ENCODE measurements around the gene COX5A.
A peak's percentile ranks its signal among the peaks of the same experiment; 100 is the strongest.
"Not testable (repeated sequence)": the region's sequence is repeated elsewhere in the genome, so short reads cannot be mapped to it uniquely, and the experiment has no call there.

Gene COX5A

GRCh38 chr15:74950078-74950908 is 12.4 kb upstream of the COX5A start:
- no peak for TF ChIP-seq JUND (IDR thresholded peaks at IDR 0.05; ENCODE audit: low read depth)
- in situ Hi-C loops (cut with HindIII; ENCODE audit: low pct_unique_long_range_greater_than_20kb, low sequenced_read_pairs), result no loop called here
- peak; percentile 55 to 86 for DNase-seq (ENCODE audit: low read depth in 1 of 2, low spot score in 1 of 2)

- in situ Hi-C loops (cut with HindIII; ENCODE audit: low pct_unique_long_range_greater_than_20kb, low sequenced_read_pairs), result no loop called here
- DNase-seq (ENCODE audit: low read depth in 1 of 2, low spot score in 1 of 2), result no peak
- no peak for TF ChIP-seq JUND (IDR thresholded peaks at IDR 0.05; ENCODE audit: low read depth)
Observed at GRCh38 chr15:74937272-74937589, 642 bp downstream of the COX5A start.

- in situ Hi-C loops (cut with HindIII; ENCODE audit: low pct_unique_long_range_greater_than_20kb, low sequenced_read_pairs), result not testable (repeated sequence)
- peak in 1 of 2 experiments; percentile 54 for DNase-seq (ENCODE audit: low read depth in 1 of 2, low spot score in 1 of 2)
Observed at GRCh38 chr15:74935193-74935592, 2.7 kb downstream of the COX5A start.

GRCh38 chr15:74933573-74933972 is 4.3 kb downstream of the COX5A start:
- DNase-seq (ENCODE audit: low read depth in 1 of 2, low spot score in 1 of 2), result no peak
- in situ Hi-C loops (cut with HindIII; ENCODE audit: low pct_unique_long_range_greater_than_20kb, low sequenced_read_pairs), result no loop called here
- TF ChIP-seq JUND (IDR thresholded peaks at IDR 0.05; ENCODE audit: low read depth), result no peak

- in situ Hi-C loops (cut with HindIII; ENCODE audit: low pct_unique_long_range_greater_than_20kb, low sequenced_read_pairs), result no loop called here
- TF ChIP-seq JUND (IDR thresholded peaks at IDR 0.05; ENCODE audit: low read depth), result no peak
- peak in 1 of 2 experiments; percentile 25 for DNase-seq (ENCODE audit: low read depth in 1 of 2, low spot score in 1 of 2)
Observed at GRCh38 chr15:74928771-74929198, 9.1 kb downstream of the COX5A start.

- no peak for TF ChIP-seq JUND (IDR thresholded peaks at IDR 0.05; ENCODE audit: low read depth)
- in situ Hi-C loops (cut with HindIII; ENCODE audit: low pct_unique_long_range_greater_than_20kb, low sequenced_read_pairs), result no loop called here
- no peak for DNase-seq (ENCODE audit: low read depth in 1 of 2, low spot score in 1 of 2)
Observed at GRCh38 chr15:74924525-74924924, 13.3 kb downstream of the COX5A start.

- no peak for DNase-seq (ENCODE audit: low read depth in 1 of 2, low spot score in 1 of 2)
- TF ChIP-seq JUND (IDR thresholded peaks at IDR 0.05; ENCODE audit: low read depth), result no peak
- in situ Hi-C loops (cut with HindIII; ENCODE audit: low pct_unique_long_range_greater_than_20kb, low sequenced_read_pairs), result no loop called here
Observed at GRCh38 chr15:74920456-74920855, 17.4 kb downstream of the COX5A start.

- in situ Hi-C loops (cut with HindIII; ENCODE audit: low pct_unique_long_range_greater_than_20kb, low sequenced_read_pairs), result no loop called here
- TF ChIP-seq JUND (IDR thresholded peaks at IDR 0.05; ENCODE audit: low read depth), result no peak
- DNase-seq (ENCODE audit: low read depth in 1 of 2, low spot score in 1 of 2), result no peak
Observed at GRCh38 chr15:74917676-74918075, 20.2 kb downstream of the COX5A start.

- DNase-seq (ENCODE audit: low read depth in 1 of 2, low spot score in 1 of 2); in situ Hi-C loops (cut with HindIII; ENCODE audit: low pct_unique_long_range_greater_than_20kb, low sequenced_read_pairs): not testable (repeated sequence)
Observed at GRCh38 chr15:74913799-74914198, 24.1 kb downstream of the COX5A start.

- in situ Hi-C loops (cut with HindIII; ENCODE audit: low pct_unique_long_range_greater_than_20kb, low sequenced_read_pairs), result no loop called here
Observed at GRCh38 chr15:74913041-74913440, 24.8 kb downstream of the COX5A start.

GRCh38 chr15:74908635-74909034 is 29.2 kb downstream of the COX5A start:
- no peak for DNase-seq (ENCODE audit: low read depth in 1 of 2, low spot score in 1 of 2)
- TF ChIP-seq JUND (IDR thresholded peaks at IDR 0.05; ENCODE audit: low read depth), result no peak
- in situ Hi-C loops (cut with HindIII; ENCODE audit: low pct_unique_long_range_greater_than_20kb, low sequenced_read_pairs), result no loop called here

More at GRCh38 chr15:74913041-74913440, 24.8 kb downstream of the COX5A start:
- no peak for TF ChIP-seq JUND (IDR thresholded peaks at IDR 0.05; ENCODE audit: low read depth)
- no peak for DNase-seq (ENCODE audit: low read depth in 1 of 2, low spot score in 1 of 2)

GRCh38 chr15:74907163-74907870 is 30.6 kb downstream of the COX5A start:
- DNase-seq (ENCODE audit: low read depth in 1 of 2, low spot score in 1 of 2), result no peak
- in situ Hi-C loops (cut with HindIII; ENCODE audit: low pct_unique_long_range_greater_than_20kb, low sequenced_read_pairs), result no loop called here
- no peak for TF ChIP-seq JUND (IDR thresholded peaks at IDR 0.05; ENCODE audit: low read depth)

- in situ Hi-C loops (cut with HindIII; ENCODE audit: low pct_unique_long_range_greater_than_20kb, low sequenced_read_pairs), result no loop called here
Observed at GRCh38 chr15:74906450-74907162, 31.3 kb downstream of the COX5A start, which contains the start of gene FAM219B. Gene FAM219B, minus strand, starts transcription at chr15:74906851. Its CDS starts 51 bp downstream, at chr15:74906800.

More at GRCh38 chr15:74906450-74907162, 31.3 kb downstream of the COX5A start, which contains the start of gene FAM219B:
- DNase-seq (ENCODE audit: low read depth in 1 of 2, low spot score in 1 of 2), result peak; percentile 85 to 89
- TF ChIP-seq JUND (IDR thresholded peaks at IDR 0.05; ENCODE audit: low read depth), result no peak

All from T47D (cell line).